Measurements from ENCODE around the gene COA5. TPM values are rescaled to one million over a fixed set of nuclear protein-coding genes. Genes with fewer than 3 reads are reported as not detected.

The COA5 gene
- total and polyA plus RNA-seq, 2 experiments from 2014 or later, result 33.3 to 113 TPM

GRCh38 chr2:98654699-98655495 is 46.6 kb upstream of the COA5 start:
- Mint-ChIP-seq H3K27ac (no peak overlapping the region), H3K27me3 (ENCODE audit: insufficient read depth, low read depth, poor library complexity) (no peaks in the 10 kb centered on the region), H3K4me3 (no peak overlapping the region), H3K36me3 (ENCODE audit: low read depth) (no peaks in the 10 kb centered on the region), H3K9me3 (no peaks in the 10 kb centered on the region; the same call in 1 of the 3 replicates), H3K4me1 (no peaks in the 10 kb centered on the region; the same call in 2 of the 3 replicates)
- no peak overlapping the region for H2AFZ ChIP-seq
- H3K4me2 ChIP-seq, result no peak overlapping the region
- H3K9me2 ChIP-seq (ENCODE audit: insufficient read depth), result 0 out of 2 replicates have a peak, but pooled peaks cover 4% of the 10 kb centered on the region
- no peak overlapping the region for H3K27ac ChIP-seq (ENCODE audit: low read depth)
- H3F3A ChIP-seq (replicated peaks; ENCODE audit: low read depth), result no peaks in the 10 kb centered on the region
- no peak for TF ChIP-seq ETS1 (IDR thresholded peaks at IDR 0.05)
- no peak for TF ChIP-seq CREB1 (CRISPR knock-in tag; IDR thresholded peaks at IDR 0.05; ENCODE audit: low read depth)
- TF ChIP-seq NANOG (IDR thresholded peaks at IDR 0.05; ENCODE audit: borderline replicate concordance), result no peak
- no peak for TF ChIP-seq EZH2 (IDR thresholded peaks at IDR 0.05; ENCODE audit: low read depth, unreplicated experiment)
- TF ChIP-seq ZNF462 (CRISPR knock-in tag; IDR thresholded peaks at IDR 0.05), result no peak
- TF ChIP-seq EZH2phosphoT487 (IDR thresholded peaks at IDR 0.05; ENCODE audit: unreplicated experiment), result no peak
- no peak for TF ChIP-seq ZNF114 (CRISPR knock-in tag; IDR thresholded peaks at IDR 0.05)
- no peak for TF ChIP-seq ZNF331 (CRISPR knock-in tag; IDR thresholded peaks at IDR 0.05; ENCODE audit: low read depth)
- TF ChIP-seq STAT1 (IDR thresholded peaks at IDR 0.05; ENCODE audit: unreplicated experiment), result no peak
- no peaks in the 10 kb centered on the region for H3K36me3 ChIP-seq (ENCODE audit: insufficient read depth)
- no peaks in the 10 kb centered on the region for H3K4me1 ChIP-seq (ENCODE audit: insufficient read depth)
- no peaks in the 10 kb centered on the region for H3K79me2 ChIP-seq (replicated peaks; ENCODE audit: insufficient read depth)
- H3K27me3 ChIP-seq (ENCODE audit: insufficient read depth), result no peaks in the 10 kb centered on the region
- H3K4me3 ChIP-seq, result no peak overlapping the region
- DNase-seq (ENCODE audit: low spot score) (no peak), ATAC-seq (no peak)
- no peaks in the 10 kb centered on the region for H4K20me1 ChIP-seq (replicated peaks; ENCODE audit: insufficient read depth)
